HG03520 (cell line): Measurements from ENCODE around the gene NKAIN2.
"Not testable (repeated sequence)": the region's sequence is repeated elsewhere in the genome, so short reads cannot be mapped to it uniquely, and the experiment has no call there.

Experiments
- ATAC-seq: cut with Tn5 transposase; IDR thresholded peaks from one replicate; pipeline ENCODE4 v1.9.1; 2021; ENCODE audit warnings: mild to moderate bottlenecking, moderate library complexity; ENCODE audit not compliant: unreplicated experiment

The NKAIN2 gene

DNA sequence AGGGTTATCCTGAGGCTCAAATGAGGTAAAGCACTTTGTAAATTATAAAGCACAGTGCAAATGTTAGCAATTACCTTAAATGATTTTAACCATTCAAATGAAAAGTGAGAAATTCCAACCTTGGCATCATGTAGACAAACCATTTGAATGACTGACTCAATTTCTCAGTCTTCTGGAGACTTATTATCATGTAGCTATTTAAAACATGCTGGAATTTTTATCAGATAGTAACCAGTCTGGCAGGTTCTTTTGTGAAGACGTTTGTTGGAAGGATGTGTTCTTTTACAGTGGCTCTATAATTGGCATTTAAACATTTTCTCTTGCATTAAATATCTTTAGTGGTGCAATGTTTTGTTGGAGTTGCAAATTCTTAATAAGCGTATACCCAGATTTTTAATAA is 386.6 kb downstream of the NKAIN2 start:
- no peak for ATAC-seq

DNA sequence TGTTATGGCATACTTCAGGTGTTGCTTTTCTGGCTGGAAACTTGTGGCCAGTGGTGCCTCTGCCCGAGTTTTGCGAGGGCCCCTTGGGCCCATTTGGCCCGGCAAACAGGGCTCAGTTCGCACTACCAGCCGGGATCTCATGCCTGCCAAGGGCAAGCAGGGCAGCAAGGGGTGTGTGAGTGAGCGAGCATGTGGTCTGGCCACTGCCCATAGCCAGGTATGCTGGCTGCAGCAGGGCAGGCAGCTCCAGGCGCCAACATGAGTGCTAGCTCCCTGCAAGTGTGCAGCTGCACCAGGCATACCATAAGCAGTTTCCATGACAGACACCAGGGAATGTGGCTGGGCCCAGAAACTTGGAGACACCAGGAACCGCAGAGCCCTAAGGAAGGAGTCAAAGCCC is 389.5 kb downstream of the NKAIN2 start:
- no peak for ATAC-seq

DNA sequence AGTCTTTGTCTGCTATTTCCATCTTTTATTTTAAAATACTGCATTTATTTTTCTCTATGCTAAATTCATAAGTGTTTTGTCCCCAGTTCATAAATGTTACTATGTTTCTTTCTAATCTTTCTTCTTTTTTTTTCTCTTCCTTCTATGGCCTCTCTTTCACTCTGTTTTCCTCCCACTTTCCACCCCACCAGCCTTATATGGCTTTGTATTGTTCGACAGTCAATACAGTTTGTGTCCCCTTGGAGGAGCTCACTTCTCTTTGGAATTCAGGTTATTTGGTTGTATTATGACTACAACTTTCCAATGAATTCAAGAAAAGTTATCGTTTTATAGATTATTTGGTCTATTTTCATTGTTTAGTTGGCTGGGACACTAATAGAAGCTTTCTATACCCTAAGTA is 393.5 kb downstream of the NKAIN2 start:
- no peak for ATAC-seq

DNA sequence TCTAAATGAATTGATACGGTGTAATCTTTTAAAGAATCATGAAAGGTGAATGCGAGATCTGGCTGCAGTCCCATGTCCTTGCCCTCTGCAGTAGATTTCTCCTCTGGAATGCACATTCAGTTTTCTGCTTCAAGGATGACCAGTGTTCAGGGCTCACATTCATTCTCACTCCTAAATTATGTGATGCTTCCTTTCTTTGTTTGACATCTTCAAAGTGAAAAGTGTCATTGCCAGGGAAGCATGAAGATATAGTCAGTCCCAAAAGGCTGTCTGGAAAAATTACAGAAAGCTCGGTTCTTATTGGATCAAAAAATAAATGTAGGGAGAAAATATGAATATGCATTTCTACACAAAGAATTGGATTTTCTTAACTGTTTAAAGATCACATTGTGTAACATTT is 395.6 kb downstream of the NKAIN2 start:
- no peak for ATAC-seq

DNA sequence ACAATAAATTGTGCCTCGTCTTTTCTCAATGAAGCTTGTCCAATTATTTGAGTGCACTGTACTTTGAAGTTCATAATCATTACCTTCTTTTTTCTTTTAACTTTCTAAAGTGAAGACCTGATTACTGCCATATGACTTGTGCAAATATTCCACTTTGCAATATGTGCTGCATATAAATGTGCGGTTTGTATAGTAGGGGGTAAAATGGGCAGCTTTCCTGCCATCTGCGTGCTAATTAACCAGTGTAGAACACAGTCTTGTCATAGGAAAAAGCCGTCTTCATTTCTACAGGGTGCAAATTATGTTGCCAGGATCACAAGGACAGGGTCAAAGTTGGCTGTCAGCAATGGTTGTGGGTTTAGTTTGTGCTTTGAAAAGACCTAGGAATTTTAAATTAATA is 397.0 kb downstream of the NKAIN2 start:
- ATAC-seq = no peak

DNA sequence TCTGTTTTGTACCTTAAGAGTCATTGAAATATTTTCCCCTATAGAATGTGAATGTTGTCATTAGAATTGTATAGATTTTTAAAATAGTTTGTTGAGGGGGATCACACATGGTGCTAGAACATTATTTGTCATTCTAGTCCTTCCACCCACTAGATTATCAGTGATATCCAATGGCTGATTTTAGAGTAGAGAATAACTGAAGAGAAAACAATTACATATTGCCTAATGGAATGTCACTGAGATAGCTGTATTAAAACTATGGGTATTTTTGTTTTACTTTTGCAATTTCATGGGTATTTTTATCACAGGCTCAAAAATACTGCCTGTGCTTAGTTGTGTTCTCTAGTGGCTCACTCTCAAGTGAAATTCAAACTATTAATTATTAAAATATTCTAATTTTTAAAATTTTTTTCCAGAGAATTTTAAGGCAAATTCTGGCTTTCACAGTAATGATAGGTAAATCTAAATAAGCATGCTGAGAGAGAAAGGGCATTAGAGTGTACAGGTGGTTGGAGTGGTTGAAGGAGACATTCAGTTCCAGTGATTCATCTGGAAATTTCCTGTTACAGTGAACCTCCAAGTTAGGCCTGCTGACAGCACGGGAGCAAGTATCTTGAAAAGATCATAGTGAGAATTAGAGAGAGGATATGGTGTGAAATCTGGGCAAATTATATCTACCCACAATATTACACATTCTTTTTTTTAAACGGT is 399.6 kb downstream of the NKAIN2 start:
- ATAC-seq = no peak

DNA sequence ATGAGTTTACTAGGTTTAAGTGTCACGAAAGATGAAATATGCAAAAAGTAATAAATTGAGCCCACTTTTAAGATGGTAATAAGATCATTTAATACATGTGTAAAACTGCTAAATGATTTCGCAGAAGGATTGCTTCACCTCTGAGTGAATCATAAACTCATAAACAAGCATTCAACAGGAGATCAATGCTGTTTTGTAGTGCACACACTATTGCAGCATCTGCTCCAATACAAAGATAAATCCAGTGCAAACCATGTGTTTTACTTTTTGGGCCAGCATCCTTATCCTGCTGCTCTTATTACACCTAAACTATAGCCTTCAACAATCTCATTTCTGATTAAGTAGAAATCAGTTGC is 400.1 kb downstream of the NKAIN2 start:
- ATAC-seq = no peak

DNA sequence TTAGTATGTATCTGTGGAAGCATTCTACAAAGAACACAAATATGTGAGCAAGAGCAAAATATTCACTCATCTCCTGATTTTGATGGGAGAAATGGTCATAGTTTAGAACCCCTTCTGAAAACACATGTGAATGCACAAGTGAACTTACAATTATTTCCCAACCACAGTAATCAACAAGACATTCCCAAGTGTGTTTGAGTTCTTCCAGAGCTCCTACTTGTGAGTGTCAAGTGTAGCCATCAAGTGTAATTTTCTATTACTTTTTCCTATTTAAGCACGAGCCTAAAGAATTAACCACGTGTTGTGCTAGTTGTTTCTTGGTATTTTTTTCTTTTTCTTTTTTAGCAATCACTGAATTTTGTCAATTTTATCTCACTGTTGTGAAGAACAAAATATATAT is 402.3 kb downstream of the NKAIN2 start:
- ATAC-seq = no peak

DNA sequence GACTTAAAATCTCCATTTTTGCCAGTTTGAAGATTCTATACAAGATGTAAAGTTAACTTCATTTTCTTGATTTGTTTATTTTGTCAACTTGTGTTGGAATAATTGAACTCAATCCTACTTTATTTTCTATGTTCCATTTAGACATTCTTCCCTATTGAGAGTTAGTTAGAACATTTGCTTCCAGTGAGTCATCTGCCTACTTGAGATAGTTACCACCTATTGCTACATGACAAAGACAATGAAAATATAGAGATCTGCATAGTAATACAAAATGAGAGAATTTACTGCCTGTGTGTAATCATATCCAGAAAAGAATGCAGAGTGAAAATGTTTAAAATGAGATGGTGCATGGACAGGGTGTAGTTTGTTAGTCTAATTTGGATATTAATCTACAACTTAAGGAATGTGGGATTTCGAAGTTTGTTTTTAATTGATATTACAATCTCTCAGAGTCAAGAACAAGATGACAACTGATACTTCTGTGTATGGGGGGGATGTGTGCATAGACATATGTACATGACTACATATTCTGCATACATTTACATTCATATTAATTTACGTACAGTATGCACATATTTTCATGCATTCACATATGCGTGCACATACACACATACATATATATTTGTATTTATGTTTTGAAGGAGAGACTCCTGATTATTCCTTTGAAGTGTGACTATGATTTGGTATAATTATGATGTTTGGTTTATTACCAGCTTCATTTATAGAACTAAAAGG is 420.1 kb downstream of the NKAIN2 start:
- ATAC-seq = no peak

DNA sequence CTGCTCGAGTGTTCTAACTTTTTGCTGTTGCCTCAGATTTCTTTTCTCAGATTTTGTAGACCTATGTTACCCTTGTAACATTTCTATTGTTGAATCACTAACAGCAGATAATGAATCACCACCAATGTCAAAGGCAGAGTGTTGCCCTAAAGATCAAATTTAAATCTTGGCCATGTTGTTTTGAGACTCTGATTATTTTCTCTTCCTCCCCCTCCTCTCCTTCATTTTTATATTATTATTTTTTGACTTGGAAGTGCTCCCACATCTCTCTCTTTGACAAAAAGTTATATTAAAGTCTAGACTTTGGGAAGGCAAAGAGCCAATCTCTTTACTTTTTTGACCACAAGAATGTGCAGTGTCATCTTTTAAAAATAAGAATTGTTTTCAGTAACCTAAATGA is 422.7 kb downstream of the NKAIN2 start:
- no peak for ATAC-seq

DNA sequence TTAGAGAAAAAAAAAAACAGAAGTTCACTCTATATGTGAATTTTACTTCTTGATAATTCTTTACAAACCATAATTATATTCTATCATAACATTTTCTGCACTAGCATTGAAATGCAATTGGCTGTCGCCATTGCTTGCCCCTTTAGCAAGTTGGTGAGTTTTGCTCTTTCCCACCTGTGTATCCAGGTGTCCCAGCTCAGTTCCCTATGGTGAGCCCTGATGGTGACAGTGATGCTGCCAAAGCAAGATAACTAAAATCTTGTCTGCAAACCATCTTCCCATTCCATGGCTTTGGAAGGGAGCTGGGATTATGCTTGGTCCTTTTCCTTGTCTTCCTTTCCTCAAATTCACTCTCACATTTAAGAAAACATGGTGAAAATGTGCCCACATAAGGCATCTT is 429.6 kb downstream of the NKAIN2 start:
- ATAC-seq = no peak

DNA sequence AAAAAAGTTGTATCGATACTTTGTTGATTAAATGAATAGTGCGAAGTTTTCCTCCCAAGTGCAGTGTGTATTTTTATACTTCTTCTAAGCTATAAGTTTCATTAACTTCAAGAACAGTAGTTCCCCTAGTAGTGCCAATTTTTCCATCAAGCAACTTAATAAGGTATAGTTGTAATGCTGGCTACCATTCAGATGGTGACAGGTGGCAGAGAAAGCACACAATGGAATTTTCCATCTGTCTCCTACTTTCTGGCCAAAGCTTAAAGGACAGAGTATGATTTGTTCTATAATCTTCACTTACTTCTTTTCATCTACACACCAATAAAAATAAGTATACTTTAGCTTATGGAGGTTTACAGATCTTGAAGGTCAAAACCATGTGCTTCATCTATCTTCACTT is 431.1 kb downstream of the NKAIN2 start:
- ATAC-seq = no peak

DNA sequence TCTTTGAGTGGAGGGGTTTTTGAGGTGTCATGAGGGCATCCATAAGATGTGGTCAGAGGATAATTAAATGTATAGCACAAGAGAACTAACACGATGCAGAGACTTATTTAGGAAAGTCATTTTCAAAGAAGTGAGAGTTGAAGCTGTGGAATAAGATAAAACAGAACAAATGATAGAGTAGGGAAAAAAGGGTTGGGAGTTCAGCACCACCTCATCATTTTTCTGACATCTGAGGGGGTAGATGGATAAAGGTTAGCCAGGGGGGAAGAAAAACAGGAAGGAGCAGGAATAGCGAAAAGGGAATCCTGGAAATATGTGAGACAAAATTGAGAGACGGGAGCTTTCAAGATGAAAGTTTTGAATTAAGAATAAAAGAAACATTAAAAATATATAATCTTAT is 434.2 kb downstream of the NKAIN2 start:
- no peak for ATAC-seq

DNA sequence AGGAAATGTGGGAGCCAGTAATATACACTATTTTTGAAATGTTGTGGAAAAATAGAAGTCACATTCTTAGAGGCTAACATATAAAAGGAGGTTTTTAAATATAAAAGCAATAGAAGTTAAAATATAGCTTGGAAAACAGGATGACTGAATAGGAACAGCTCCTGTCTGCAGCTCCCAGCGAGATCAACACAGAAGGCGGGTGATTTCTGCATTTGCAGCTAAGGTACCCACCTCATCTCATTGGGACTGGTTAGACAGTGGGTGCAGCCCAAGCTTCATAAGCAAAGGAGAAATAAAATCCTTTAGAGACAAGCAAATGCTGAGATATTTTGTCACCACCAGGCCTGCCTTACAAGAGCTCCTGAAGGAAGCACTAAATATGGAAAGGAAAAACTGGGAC is 434.7 kb downstream of the NKAIN2 start:
- ATAC-seq = not testable (repeated sequence)

DNA sequence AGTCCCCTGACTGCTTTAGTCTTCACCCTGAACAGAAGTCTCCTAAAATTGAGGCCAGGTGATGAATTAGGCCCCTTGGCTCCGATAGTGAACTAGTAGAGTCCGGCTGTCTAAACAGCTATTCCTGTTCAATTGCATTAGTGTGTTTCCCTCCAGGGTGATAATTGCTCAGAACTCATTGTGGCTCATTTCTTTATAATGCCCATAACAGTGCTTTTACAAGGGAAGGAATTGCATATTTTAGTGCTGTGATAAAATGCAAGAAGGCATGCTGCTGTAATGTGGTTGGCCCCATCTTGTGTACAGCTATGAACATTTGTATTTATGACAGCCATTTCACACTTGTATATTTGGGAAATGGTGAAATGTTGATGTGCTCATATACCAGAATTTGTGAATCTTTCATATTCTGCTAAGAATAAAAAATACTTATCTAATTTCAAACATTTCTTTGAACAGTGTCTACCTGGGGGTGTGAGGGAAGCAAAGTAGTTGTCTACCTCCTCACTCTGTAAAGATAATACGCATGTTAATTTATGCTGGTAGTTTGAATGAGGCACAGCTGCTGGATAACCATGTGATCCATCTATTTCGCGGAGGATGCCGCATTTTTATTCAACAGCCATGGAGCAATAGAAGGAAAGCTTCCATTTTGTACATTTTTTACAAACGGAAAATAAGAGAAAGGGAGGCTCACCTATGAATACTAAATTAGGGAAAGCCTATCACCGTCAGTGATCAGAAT is 451.4 kb downstream of the NKAIN2 start:
- no peak for ATAC-seq

DNA sequence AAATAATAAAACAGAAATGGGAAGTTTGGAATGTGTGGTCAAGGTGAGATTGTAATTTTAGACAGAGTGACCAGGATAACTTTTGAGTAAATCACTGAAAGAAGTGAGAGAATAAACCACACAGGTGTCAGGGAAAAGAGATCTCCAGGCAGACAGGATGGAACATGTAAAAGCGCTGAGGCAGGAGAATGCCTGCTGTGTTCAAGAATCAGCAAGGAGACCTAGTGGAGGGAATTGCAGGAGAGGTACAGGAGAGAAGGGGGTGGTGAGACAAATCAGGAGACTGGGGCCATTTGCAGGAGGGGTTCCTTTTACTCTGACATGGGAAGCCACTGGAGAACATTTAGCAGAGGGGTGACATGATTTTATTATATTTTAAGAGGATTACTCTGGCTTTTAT is 456.7 kb downstream of the NKAIN2 start:
- ATAC-seq = no peak

DNA sequence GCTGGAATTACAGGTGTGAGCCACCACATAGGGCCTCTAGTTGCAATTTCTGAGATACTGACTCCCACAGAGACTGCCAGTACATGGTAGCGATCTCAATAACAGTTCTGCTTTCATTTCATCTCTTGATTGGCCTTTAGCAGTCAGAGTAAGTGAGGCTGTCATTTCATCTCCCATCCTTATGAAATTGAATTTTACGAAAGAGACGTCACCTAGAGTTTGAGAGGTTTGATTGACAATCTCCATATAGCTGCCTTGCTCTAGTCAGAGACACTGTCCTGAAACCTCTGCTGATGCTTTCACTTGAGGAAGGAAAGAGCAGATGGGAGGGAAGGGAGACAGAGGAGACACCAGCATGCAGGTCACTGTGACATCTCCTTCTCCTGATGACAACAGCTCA is 466.1 kb downstream of the NKAIN2 start:
- no peak for ATAC-seq

DNA sequence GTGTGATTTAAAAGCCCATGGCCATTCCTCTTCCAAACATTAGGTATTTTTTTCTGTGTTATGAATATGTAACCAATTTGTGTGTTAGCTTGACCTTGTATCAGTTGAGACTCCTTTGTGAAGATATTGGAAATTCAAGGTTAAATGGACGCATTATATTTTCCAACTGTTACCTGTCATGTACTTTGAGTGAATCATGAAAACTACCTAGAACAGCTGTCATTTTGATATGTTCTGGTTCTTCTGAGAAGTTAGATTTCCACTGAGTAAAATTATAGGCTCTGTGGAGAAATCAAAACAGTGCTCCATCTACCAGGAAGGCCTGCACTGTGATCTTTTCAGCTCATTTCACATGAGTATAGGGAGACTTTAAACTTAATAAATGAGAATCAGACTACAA is 470.0 kb downstream of the NKAIN2 start:
- ATAC-seq = no peak

DNA sequence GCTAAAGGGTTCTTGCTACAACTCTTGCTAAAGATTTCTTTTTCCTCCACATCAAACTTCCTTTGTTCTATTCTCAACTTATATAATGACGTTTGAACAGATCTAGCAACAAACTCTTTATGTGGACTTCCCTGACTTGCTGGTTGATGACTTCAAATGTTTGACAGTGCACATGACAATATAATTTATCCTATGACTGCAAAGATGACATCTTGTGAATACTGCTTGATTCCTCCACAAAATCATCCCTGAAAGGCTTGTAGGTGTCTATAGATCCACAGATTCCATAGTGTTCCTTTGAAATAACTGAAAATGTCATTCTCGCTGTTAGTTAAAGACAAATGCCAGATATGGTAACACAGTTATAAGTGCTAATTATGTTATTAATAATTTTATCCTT is 478.9 kb downstream of the NKAIN2 start:
- no peak for ATAC-seq

DNA sequence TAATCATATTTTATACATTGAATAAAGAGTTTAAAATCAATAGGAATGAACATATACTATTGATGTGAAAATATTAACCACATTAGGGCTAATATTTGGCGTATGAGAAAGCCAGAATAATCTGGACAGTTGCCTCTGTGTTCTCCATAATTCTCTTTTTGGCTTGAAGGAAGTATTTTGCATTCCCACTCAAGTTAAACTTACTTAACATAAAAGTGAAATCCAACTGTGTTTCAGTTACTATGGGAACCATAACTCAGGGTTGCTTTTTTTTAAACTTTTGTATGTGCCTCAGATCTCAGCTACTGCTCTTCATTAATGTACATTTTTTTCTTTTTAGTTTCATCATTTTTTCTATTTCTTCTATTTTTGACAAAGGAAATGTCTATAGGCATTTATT is 479.8 kb downstream of the NKAIN2 start:
- no peak for ATAC-seq

DNA sequence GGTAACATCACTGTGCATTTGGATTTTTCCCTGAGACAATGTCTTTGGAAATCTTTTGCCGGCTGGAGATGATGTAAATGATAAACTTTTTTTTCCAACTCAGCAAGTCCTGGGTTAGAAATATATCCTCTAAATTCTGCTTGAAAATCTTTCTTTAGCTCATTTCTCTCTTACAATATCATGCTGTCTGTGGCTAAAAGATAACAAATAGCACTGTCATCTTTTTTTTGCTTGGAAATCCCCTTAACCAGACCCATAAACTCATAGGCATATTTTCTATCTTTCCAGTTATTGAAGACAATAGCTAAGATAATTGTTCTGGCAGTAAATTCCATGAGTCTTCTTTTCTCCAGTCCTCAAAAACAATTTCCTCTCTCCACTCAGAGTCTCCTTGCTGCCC is 481.5 kb downstream of the NKAIN2 start:
- no peak for ATAC-seq

DNA sequence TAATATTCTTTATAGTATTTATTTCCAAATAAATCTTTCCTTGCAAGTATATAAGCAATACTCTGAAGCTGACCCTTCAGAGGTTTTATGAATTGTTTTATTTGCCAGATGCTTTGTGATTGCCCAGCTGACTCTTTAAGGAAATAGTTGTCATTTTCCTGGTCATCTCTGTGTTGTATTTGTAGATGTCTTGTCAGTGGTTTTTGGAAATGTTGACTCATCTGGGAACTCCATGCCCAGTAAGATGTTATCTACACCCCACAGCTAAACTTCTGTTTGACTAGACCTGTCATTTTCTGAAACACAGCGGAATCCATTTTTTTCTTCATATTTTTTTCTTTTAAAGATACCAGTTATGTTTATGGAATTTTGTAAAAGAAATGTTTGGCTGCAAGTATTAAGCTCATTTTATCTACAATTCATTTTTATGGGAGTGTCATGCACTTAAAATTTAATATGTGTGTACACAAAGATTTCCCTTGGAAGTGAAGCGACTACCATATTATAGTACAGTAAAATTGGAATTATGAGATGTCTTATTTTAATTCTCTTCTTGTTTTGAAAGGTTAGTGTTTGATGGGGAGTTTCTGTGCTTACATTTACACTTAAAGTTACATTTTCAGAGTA is 491.0 kb downstream of the NKAIN2 start:
- no peak for ATAC-seq
